Panc1 (cell line): ENCODE results near the gene CHCHD3. TPM values are rescaled to one million over a fixed set of nuclear protein-coding genes. Genes with fewer than 3 reads are reported as not detected.

ENCODE experiments used
- ATAC-seq: fragments of 200-7000 bp; cut with Tn5 transposase; 2 replicates; pipeline ENCODE4 v1.9.1; 2020; ENCODE audit warnings: mild to moderate bottlenecking, moderate library complexity
- BruUV-seq: library from RNA; stranded (reverse); fragments of 400-500 nt; replicated peaks from 2 replicates; lab custom pipeline; 2021; lab: Mats Ljungman, UMichigan
- CTCF ChIA-PET: fragments of 300-600 bp; sonication (Branson Sonifier 250); formaldehyde crosslinking; loops from one replicate; lab custom pipeline; 2022; ENCODE audit warnings: antibody characterized with exemption; lab: Charles Lee
- POLR2A ChIA-PET: fragments of 300-600 bp; sonication (Branson Sonifier 250); formaldehyde crosslinking; loops from one replicate; lab custom pipeline; 2022; ENCODE audit warnings: antibody characterized with exemption; lab: Charles Lee
- DNase-seq: peaks from one replicate; pipeline ENCODE4 v3.0.0-alpha.2; 2010; ENCODE audit warnings: low read depth, low spot score
- H3K27ac ChIP-seq: 2 replicates; pipeline ENCODE4 v1.5.1; 2011; ENCODE audit warnings: mild to moderate bottlenecking, low read length, inconsistent platforms
- H3K27me3 ChIP-seq: fragments of 200-500 bp; sonication (Bioruptor generic); 2 replicates; pipeline ENCODE4 v1.6.0; 2014; ENCODE audit warnings: low read length, inconsistent platforms; ENCODE audit not compliant: control insufficient read depth, insufficient read depth
- H3K36me3 ChIP-seq: fragments of 200-500 bp; sonication (Bioruptor generic); 2 replicates; pipeline ENCODE4 v1.5.1; 2014; ENCODE audit warnings: inconsistent platforms, mild to moderate bottlenecking, low read length, moderate library complexity; ENCODE audit not compliant: control insufficient read depth, insufficient read depth
- H3K4me1 ChIP-seq: 2 replicates; pipeline ENCODE4 v1.5.1; 2011; ENCODE audit warnings: inconsistent platforms, mild to moderate bottlenecking, low read length, moderate library complexity; ENCODE audit not compliant: control insufficient read depth, insufficient read depth
- H3K4me3 ChIP-seq, 2 experiments: 2 replicates each; pipeline ENCODE4 v1.5.1; 2011 to 2012; ENCODE audit warnings: low read depth in 2 of 2, low read length in 2 of 2, mild to moderate bottlenecking in 2 of 2, inconsistent platforms in 1 of 2, moderate library complexity in 1 of 2
- H3K9me3 ChIP-seq: fragments of 200-500 bp; sonication (Bioruptor generic); 2 replicates; pipeline ENCODE4 v1.5.1; 2014; ENCODE audit warnings: low read depth, mild to moderate bottlenecking, inconsistent platforms, low read length, moderate library complexity; ENCODE audit not compliant: control insufficient read depth, insufficient read depth
- POLR2AphosphoS5 ChIP-seq: IDR thresholded peaks from 2 replicates; pipeline ENCODE4 v1.6.1; 2012; ENCODE audit warnings: mild to moderate bottlenecking, low read depth, low read length, moderate library complexity
- SIN3A ChIP-seq: IDR thresholded peaks from 2 replicates; pipeline ENCODE4 v1.6.1; 2012; ENCODE audit warnings: low read depth, mild to moderate bottlenecking, low read length, moderate library complexity, borderline replicate concordance; ENCODE audit not compliant: insufficient read depth
- TCF7L2 ChIP-seq: IDR thresholded peaks from 2 replicates; pipeline ENCODE4 v1.6.1; 2011; ENCODE audit warnings: mild to moderate bottlenecking, low read depth, low read length, inconsistent platforms
- in situ Hi-C: cut with HindIII; loops from 2 replicates; pipeline ENCODE4 v1.10.0; 2016; ENCODE audit warnings: low sequenced_read_pairs, low pct_unique_long_range_greater_than_20kb
- intact Hi-C: fragments of 100-400 bp; cut with micrococcal nuclease; formaldehyde crosslinking; loops from one replicate; pipeline ENCODE4 v1.10.0; 2022; ENCODE audit not compliant: unreplicated experiment
- total RNA-seq: library from RNA; stranded (reverse); gene quantifications from one replicate; pipeline ENCODE4 v1.2.1, GENCODE V29; 2021; ENCODE audit not compliant: unreplicated experiment
- TF ChIP-seq, protein P1 (sequence below): fragments of 450-650 bp; IDR thresholded peaks from 2 replicates; pipeline ENCODE4 v1.5.1; 2017; ENCODE audit warnings: mild to moderate bottlenecking
- TF ChIP-seq, protein P2 (sequence below), 2 experiments: IDR thresholded peaks; 2 replicates each; pipeline ENCODE4 v1.6.1; 2011 to 2012; ENCODE audit warnings: low read depth in 2 of 2, control low read depth in 1 of 2, low read length in 1 of 2, mild to moderate bottlenecking in 1 of 2, moderate library complexity in 1 of 2; ENCODE audit not compliant: insufficient read depth in 1 of 2

CHCHD3 gene
- total RNA-seq, 1 experiment from 2014 or later = 109 TPM

DNA sequence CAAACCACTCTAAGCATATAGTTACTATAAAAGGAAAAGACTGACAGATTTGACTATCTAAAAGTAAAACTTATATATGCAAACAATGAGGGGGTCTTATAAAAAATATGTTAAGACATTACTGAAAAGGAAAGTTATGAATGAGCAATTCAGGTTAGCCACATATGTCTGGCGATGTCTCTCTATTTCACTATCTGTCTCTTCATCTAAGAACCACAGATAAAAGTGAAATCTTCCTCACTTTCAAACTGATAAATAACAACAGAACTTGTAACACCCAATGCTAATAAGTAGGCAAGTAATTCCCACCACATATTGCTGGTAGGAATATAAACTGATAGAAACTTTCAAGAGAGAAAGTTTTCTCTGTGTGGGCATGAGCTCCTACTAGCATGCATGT lies 138.2 kb downstream of the CHCHD3 start:
- TF ChIP-seq POLR2AphosphoS5 (no peak), TCF7L2 (no peak), SIN3A (no peak)
- TF ChIP-seq, protein P1, sequence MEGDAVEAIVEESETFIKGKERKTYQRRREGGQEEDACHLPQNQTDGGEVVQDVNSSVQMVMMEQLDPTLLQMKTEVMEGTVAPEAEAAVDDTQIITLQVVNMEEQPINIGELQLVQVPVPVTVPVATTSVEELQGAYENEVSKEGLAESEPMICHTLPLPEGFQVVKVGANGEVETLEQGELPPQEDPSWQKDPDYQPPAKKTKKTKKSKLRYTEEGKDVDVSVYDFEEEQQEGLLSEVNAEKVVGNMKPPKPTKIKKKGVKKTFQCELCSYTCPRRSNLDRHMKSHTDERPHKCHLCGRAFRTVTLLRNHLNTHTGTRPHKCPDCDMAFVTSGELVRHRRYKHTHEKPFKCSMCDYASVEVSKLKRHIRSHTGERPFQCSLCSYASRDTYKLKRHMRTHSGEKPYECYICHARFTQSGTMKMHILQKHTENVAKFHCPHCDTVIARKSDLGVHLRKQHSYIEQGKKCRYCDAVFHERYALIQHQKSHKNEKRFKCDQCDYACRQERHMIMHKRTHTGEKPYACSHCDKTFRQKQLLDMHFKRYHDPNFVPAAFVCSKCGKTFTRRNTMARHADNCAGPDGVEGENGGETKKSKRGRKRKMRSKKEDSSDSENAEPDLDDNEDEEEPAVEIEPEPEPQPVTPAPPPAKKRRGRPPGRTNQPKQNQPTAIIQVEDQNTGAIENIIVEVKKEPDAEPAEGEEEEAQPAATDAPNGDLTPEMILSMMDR = no peak
- TF ChIP-seq, protein P2, sequence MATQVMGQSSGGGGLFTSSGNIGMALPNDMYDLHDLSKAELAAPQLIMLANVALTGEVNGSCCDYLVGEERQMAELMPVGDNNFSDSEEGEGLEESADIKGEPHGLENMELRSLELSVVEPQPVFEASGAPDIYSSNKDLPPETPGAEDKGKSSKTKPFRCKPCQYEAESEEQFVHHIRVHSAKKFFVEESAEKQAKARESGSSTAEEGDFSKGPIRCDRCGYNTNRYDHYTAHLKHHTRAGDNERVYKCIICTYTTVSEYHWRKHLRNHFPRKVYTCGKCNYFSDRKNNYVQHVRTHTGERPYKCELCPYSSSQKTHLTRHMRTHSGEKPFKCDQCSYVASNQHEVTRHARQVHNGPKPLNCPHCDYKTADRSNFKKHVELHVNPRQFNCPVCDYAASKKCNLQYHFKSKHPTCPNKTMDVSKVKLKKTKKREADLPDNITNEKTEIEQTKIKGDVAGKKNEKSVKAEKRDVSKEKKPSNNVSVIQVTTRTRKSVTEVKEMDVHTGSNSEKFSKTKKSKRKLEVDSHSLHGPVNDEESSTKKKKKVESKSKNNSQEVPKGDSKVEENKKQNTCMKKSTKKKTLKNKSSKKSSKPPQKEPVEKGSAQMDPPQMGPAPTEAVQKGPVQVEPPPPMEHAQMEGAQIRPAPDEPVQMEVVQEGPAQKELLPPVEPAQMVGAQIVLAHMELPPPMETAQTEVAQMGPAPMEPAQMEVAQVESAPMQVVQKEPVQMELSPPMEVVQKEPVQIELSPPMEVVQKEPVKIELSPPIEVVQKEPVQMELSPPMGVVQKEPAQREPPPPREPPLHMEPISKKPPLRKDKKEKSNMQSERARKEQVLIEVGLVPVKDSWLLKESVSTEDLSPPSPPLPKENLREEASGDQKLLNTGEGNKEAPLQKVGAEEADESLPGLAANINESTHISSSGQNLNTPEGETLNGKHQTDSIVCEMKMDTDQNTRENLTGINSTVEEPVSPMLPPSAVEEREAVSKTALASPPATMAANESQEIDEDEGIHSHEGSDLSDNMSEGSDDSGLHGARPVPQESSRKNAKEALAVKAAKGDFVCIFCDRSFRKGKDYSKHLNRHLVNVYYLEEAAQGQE (IDR thresholded peaks at IDR 0.05; ENCODE audit: insufficient read depth in 1 of 2, low read depth in 2 of 2, low read length in 1 of 2) = no peak
- ATAC-seq (no peak), DNase-seq (no peak)
- Histone ChIP-seq H3K27me3 (no peaks in the 10 kb centered on the region), H3K9me3 (no peaks in the 10 kb centered on the region), H3K4me1 (no peaks in the 10 kb centered on the region), H3K4me3 (no peak overlapping the region), H3K27ac (no peak overlapping the region), H3K36me3 (no peaks in the 10 kb centered on the region)
- in situ Hi-C loops = no loop called here
- CTCF ChIA-PET = no interaction called here
- no TSS peak for BruUV-seq
- intact Hi-C loops = no loop called here
- POLR2A ChIA-PET = no interaction called here

- ATAC-seq (no peak), DNase-seq (no peak)
- ChIA-PET POLR2A (no interaction called here), CTCF (no interaction called here)
- no TSS peak for BruUV-seq
- no peak overlapping the region for H3K4me3 ChIP-seq
- intact Hi-C loops = no loop called here
- in situ Hi-C loops = no loop called here
- TF ChIP-seq POLR2AphosphoS5 (no peak), TCF7L2 (no peak)
- TF ChIP-seq, protein P2 (IDR thresholded peaks at IDR 0.05; ENCODE audit: insufficient read depth in 1 of 2, low read depth in 2 of 2, low read length in 1 of 2) = no peak
- no peaks in the 10 kb centered on the region for H3K9me3 ChIP-seq
- no peak overlapping the region for H3K27ac ChIP-seq
- H3K36me3 ChIP-seq = no peaks in the 10 kb centered on the region
- H3K27me3 ChIP-seq = no peaks in the 10 kb centered on the region
- H3K4me1 ChIP-seq = no peaks in the 10 kb centered on the region
These were observed 139.2 kb downstream of the CHCHD3 start for GRCh38 chr7:132942701-132943100.
